Kidney (tissue), 14 donors: ENCODE data around the gene JDP2. TPM values are rescaled to one million over a fixed set of nuclear protein-coding genes. Genes with fewer than 3 reads are reported as not detected.
A peak's percentile ranks its signal among the peaks of the same experiment; 100 is the strongest.

Source experiments
- DNase-seq, 5 donors: peaks; one replicate each; pipeline ENCODE4 v3.0.0-alpha.2; 2013 to 2020
- FAIRE-seq: peaks from 2 replicates; lab custom pipeline; 2012; peaks lifted over from hg19 to GRCh38; lab: Jason Lieb, UNC
- H3K27ac ChIP-seq, 2 donors: one replicate each; pipeline ENCODE4 v1.7.0; 2013; ENCODE audit warnings: low read depth in 2 of 2, low read length in 2 of 2, inconsistent platforms in 1 of 2
- H3K27me3 ChIP-seq: one replicate; pipeline ENCODE4 v1.7.1; 2013; ENCODE audit warnings: low read length, inconsistent platforms; ENCODE audit not compliant: control insufficient read depth, insufficient read depth
- H3K36me3 ChIP-seq, 3 donors: one replicate each; pipeline versions ENCODE4 v1.7.0 to v1.7.1; 2013; ENCODE audit warnings: low read length in 3 of 3, control low read depth in 1 of 3, inconsistent platforms in 1 of 3; ENCODE audit not compliant: insufficient read depth in 3 of 3, control insufficient read depth in 2 of 3
- H3K4me1 ChIP-seq, 3 donors: one replicate each; pipeline versions ENCODE4 v1.7.0 to v1.7.1; 2013; ENCODE audit warnings: low read length in 3 of 3, inconsistent platforms in 1 of 3, low read depth in 1 of 3; ENCODE audit not compliant: control insufficient read depth in 2 of 3, insufficient read depth in 2 of 3
- H3K4me3 ChIP-seq, 3 donors: one replicate each; pipeline versions ENCODE4 v1.7.0 to v1.8.1; 2013; ENCODE audit warnings: low read length in 3 of 3, control low read depth in 1 of 3, inconsistent platforms in 1 of 3
- H3K9ac ChIP-seq, 3 donors: one replicate each; pipeline versions ENCODE4 v1.7.0 to v1.7.1; 2013; ENCODE audit warnings: low read length in 3 of 3, control low read depth in 1 of 3, inconsistent platforms in 1 of 3
- H3K9me3 ChIP-seq, 3 donors: one replicate each; pipeline versions ENCODE4 v1.7.0 to v1.7.1; 2013; ENCODE audit warnings: low read length in 3 of 3, control low read depth in 1 of 3, inconsistent platforms in 1 of 3; ENCODE audit not compliant: control insufficient read depth in 2 of 3, insufficient read depth in 1 of 3
- CTCF ChIP-seq: IDR thresholded peaks from 3 replicates; pipeline ENCODE4 v1.5.1; 2012; ENCODE audit warnings: mild to moderate bottlenecking, moderate library complexity, borderline replicate concordance; ENCODE audit not compliant: insufficient read depth; ENCODE audit errors: extremely low read depth
- intact Hi-C: fragments of 100-400 bp; cut with DNase I; formaldehyde crosslinking; loops from one replicate; pipeline ENCODE4 v1.11.1; 2022
- polyA plus RNA-seq: library from polyadenylated mRNA; stranded (reverse); fragments of 350-450 nt; fragmentation: Illumina TruSeq; extraction: RNeasy Lipid Tissue Mini Kit (QIAGEN cat#74804); gene quantifications from one replicate; pipeline ENCODE4 v1.2.3, GENCODE V29; 2014; ENCODE audit warnings: low read depth, low replicate concordance; ENCODE audit not compliant: insufficient read depth
- total RNA-seq: library from RNA; stranded (reverse); fragmentation: NEBNext Ultra II Directional; extraction: Animal tissue kit (Norgen Biotek cat#: 25700); gene quantifications from one replicate; pipeline ENCODE4 v1.2.1, GENCODE V29; 2021
- donor health status: control.
- donor health status: control.
- donor health status: control.
- donor health status: control.
- donor health status: control.
- donor health status: DM: yes; HTN: yes; CAD: no.
- donor health status: Normal renal cell carcinoma (clear cell type).

The JDP2 gene
- total and polyA plus RNA-seq, 2 donors from 2014 or later, result 20.1 to 33.4 TPM

- DNase-seq (no peak), FAIRE-seq (no peak)
- H3K9me3 ChIP-seq, result peaks cover 0 to 3% (median 0%) of the 10 kb centered on the region in 3 donors
- H3K36me3 ChIP-seq, result no peaks in the 10 kb centered on the region
- TF ChIP-seq CTCF, result no peak
- H3K9ac ChIP-seq, result no peak overlapping the region
- H3K27ac ChIP-seq, result no peak overlapping the region
- H3K4me3 ChIP-seq, result no peak overlapping the region
- intact Hi-C loops, result no loop called here
- H3K27me3 ChIP-seq, result no peaks in the 10 kb centered on the region
- peaks cover 0 to 2% (median 0%) of the 10 kb centered on the region in 3 donors for H3K4me1 ChIP-seq
Measured at GRCh38 chr14:75417674-75418073, 10.1 kb upstream of the JDP2 start.

GRCh38 chr14:75418850-75419768 lies 8.7 kb upstream of the JDP2 start:
- peaks cover 0 to 2% (median 0%) of the 10 kb centered on the region in 3 donors for H3K4me1 ChIP-seq
- no peak for TF ChIP-seq CTCF
- peaks cover 0 to 3% (median 0%) of the 10 kb centered on the region in 3 donors for H3K9me3 ChIP-seq
- H3K27me3 ChIP-seq, result no peaks in the 10 kb centered on the region
- peak overlapping the region in 1 of 3 donors; percentile 36 for H3K4me3 ChIP-seq
- H3K27ac ChIP-seq, result no peak overlapping the region
- H3K9ac ChIP-seq, result peak overlapping the region in 1 of 3 donors; percentile 5
- intact Hi-C loops, result no loop called here
- peak in 4 of 5 donors; percentile 58 to 73 (median 70) for DNase-seq
- no peaks in the 10 kb centered on the region for H3K36me3 ChIP-seq
- FAIRE-seq, result no peak

GRCh38 chr14:75422169-75422568 lies 5.7 kb upstream of the JDP2 start:
- Histone ChIP-seq H3K36me3 (no peaks in the 10 kb centered on the region), H3K4me3 (no peak overlapping the region), H3K27me3 (no peaks in the 10 kb centered on the region), H3K9me3 (no peaks in the 10 kb centered on the region), H3K9ac (no peak overlapping the region), H3K4me1 (peaks cover 0 to 7% (median 0%) of the 10 kb centered on the region in 3 donors), H3K27ac (no peak overlapping the region)
- no peak for FAIRE-seq
- TF ChIP-seq CTCF, result no peak
- intact Hi-C loops, result no loop called here
- no peak for DNase-seq
